HG02642 (cell line): ENCODE data around the gene PTPRJ.

Source experiments
- ATAC-seq: cut with Tn5 transposase; IDR thresholded peaks from one replicate; pipeline ENCODE4 v1.9.1; 2021; ENCODE audit warnings: mild to moderate bottlenecking; ENCODE audit not compliant: unreplicated experiment, poor library complexity

Gene PTPRJ

DNA sequence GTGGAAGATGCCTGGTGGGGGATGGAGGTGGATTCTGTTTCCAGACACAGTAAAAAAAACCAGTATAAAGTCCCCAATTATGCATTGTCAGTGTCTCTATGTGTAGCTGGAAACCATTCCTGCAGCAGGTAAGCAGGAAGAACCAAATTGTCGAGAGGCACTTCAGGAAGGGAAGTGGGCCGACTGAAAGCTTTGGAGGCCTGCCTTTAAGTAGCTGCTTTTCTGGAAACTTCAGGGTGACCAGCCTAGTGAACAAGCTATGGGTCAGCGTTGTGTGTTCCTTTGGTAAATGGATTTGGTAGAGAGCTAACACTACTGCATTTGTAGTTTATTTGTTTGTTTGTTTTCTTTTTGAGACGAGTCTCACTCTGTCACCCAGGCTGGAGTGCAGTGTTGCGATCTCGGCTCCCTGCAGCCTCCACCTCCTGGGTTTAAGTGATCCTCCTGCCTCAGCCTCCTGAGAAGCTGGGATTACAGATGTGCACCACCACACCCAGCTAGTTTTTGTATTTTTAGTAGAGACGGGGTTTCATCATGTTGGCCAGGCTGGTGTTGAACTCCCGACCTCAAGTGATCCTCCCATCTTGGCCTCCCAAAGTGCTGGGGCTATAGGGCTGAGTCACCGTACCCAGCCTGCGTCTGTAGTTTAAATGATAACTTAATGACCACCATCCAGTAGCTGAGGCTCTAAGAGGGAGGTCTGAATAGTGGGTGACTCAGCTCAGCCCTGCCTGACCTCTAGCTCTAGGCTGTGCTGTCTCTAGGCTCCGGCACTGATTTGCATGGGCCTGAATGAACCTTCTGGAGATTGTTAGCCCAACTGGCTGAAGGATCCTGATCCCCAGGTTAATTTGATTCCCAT lies 12.8 kb downstream of the PTPRJ start:
- ATAC-seq: no peak

DNA sequence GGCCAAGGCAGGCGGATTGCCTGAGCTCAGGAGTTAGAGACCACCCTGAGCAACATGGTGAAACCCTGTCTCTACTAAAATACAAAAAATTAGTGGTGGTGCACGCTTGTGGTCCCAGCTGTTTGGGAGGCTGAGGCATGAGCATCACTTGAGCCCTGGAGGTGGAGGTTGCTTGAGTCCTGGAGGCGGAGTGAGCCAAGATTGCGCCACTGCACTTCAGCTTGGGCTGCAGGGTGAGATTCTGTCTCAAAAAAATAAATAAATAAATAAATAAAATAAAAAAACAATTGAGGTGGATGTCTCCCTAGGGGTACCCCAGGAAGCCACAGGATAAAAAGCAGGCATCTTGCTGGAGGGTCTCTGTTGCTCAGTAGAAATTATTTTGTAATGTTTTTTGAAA lies 14.1 kb downstream of the PTPRJ start:
- no peak for ATAC-seq

DNA sequence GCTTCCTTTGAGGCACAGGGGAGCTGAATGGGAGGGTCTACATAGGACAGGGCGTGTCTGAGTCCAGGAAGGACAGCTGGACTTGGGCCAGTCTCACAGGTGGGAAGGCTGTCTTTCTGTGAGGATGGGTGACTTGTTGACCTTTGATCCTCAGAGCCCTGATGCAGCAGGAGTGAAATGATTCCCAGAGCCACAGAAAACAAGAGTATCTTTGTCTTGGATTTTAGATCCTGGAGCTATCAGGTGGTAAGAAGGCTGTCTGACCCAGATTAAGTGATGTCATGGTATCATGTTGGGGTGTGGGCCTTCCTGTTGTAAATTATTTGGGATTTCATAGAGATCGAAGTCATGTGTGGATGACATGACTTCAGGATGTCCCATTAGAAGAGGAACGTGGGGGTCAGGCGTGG lies 15.0 kb downstream of the PTPRJ start:
- no peak for ATAC-seq

DNA sequence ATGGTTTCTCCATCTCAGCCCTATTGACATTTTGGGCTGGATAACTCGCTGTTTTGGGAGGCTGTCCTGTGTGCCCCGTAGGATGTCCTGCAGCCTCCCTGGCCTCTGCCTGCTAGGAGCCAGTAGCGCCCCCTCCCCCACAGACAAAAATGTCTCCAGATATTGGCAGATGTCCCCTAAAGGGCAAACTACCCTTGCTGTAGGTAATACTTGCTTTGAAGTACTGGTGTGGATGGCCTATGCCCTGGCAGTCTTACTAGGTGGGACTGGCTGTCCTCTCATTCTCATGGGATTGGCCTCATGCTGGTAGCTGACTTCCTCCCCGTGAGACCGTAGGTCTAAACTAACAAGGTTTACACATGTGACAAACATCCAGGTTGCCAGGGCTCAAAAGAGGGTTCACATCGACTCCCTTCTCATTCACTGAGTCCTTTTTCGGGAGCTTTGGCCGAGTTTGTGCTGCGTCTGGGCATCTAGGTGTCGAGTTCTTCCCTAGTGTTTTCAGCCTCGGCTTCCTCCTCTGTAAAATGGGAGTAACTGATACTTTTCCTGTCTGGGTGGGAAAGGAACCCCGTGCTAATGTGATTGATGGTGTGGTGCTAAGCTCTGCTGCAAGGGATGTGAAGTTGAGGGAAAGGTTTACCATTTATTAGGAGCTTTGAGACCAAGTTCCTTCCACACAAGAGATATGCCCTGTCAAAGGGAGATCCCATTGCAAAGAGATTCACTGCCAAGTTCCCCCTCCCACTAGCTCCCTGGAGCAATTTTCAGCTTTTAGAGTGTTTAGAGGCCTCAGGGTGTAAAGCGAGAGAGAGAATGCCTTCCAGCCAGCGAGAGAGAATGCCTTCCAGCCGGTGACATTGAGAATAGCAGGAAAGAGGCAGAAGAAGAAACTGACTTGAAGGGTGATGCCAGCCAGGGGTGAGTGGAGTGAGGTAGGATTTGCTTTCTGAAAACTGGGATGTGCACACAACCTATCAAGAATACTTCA lies 17.0 kb downstream of the PTPRJ start:
- ATAC-seq: no peak

- ATAC-seq: no peak
Observed at GRCh38 chr11:47998345-47998732, 18.0 kb downstream of the PTPRJ start.

DNA sequence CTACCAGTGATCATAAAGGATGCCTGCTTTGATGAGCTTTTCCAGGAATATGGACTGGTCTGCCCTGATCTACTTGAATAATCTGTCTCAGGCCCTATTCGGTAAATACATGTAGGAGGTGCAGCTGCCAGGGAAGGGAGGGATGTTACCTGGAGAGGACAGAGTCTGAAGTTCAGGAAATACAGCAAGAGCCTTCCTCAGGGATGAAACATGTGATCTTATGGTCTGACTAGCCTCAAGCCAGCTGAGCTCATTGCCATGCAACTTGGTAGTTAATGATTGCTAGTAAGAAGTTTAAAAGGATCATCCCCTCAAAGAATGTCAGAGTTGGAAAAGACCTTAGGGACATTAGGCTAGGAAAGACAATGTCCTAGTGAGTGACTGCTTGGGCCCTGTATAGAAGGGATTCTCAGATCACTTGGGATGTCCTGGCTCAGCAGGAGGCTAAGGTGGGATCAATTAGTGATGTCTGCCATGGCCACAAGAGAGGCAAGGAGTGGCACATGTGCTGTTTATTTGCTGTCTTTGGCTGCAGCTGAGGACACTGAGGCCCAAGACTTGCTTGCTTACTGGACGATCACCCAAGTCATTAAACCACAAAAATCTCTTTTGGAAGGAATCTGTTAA lies 18.5 kb downstream of the PTPRJ start:
- ATAC-seq: no peak

GRCh38 chr11:48000432-48000831 lies 20.1 kb downstream of the PTPRJ start:
- ATAC-seq: no peak

GRCh38 chr11:48001438-48002021 lies 21.2 kb downstream of the PTPRJ start:
- peak; percentile 61 for ATAC-seq

DNA sequence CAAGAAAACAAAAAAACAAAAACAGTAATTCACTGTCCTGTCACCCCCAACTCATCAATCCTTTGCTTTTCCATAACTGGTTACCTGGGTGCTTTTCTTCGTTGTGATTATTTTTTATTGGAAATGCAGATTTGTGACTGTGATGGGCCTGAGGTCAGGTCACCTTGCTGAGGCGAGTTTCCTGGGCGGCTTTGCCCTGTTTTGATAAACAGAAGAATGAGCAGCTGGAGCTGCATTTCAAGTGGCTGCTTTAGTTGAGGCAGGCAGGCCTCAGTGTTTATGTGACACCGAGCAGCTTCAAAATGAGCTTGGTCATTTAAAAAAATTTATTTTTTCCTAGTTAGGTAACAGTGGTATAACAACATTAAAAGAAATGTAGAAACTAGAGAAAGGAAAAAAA lies 22.2 kb downstream of the PTPRJ start:
- ATAC-seq: no peak

DNA sequence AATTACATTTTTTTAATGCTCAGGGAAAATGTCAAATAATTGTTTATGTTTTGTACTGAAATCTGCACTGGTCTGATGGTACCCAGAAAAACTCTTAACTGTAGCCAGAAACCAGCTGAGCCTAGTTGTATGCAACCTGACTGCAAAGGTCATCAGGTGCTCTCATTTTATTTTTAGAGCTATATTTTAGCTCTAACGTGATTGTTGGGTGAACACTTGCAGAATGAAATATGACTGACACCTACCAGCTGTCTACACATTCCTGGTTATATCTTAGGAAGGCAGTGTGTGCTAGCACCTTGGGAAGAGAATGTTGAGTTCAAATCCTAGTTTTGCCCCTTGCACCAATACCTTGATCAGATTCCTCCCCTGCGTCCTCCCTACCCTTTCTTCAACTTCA lies 23.6 kb downstream of the PTPRJ start:
- no peak for ATAC-seq

- no peak for ATAC-seq
Observed at GRCh38 chr11:48004456-48004855, 24.1 kb downstream of the PTPRJ start.

DNA sequence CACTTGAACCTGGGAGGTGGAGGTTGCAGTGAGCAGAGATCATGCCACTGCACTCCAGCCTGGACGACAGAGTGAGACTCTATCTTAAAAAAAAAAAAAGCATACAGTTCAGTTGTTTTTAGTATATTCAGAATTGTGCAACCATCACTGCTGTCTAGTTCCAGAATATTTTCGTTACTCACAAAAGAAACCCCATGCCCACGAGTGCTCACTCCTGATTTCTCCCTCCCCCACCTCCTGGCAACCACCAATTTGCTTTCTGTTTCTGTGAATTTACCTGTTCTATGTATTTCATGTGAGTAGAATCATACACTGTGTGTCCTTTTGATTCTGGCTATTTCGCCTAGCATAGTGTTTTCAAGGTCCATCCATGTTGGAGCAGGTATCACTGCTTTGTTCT lies 24.8 kb downstream of the PTPRJ start:
- ATAC-seq: no peak

- ATAC-seq: no peak
Observed at GRCh38 chr11:48005831-48006270, 25.5 kb downstream of the PTPRJ start.

GRCh38 chr11:48006301-48006992 lies 26.1 kb downstream of the PTPRJ start:
- ATAC-seq: peak; percentile 62

DNA sequence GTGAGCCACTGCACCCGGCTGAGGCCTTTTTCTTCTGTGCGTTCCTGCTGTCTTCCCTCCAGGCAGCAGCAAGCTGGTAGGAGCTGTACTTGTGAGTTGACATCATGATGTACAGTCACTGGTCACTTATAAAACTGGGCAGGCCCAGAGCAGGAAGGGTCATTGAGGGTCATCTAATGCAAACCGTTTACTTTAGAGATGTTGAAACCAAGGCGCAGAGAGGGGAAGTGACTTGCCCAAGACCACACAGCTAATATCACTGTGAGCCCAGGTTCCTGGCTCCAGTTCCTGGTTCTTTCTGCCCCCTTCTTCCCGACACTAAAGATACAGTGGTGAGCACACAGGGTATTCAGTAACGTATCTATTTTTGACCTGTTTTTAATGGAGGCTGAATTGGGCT lies 27.3 kb downstream of the PTPRJ start:
- no peak for ATAC-seq

DNA sequence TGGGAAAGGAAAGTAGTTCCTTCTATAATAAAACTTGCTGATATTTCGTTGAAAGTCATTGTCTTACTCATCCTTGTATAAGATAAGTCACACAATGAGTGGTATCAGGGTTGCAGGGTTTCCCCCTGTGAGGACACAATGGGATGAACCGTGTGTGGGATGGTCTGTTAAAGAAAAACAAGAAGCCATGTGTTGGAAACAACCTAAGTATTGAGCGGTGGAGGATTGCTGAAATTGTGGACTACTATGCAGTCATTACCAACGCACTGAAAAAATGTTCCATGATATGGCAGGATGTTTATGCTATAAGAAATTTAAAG lies 28.6 kb downstream of the PTPRJ start:
- ATAC-seq: peak; percentile 57

DNA sequence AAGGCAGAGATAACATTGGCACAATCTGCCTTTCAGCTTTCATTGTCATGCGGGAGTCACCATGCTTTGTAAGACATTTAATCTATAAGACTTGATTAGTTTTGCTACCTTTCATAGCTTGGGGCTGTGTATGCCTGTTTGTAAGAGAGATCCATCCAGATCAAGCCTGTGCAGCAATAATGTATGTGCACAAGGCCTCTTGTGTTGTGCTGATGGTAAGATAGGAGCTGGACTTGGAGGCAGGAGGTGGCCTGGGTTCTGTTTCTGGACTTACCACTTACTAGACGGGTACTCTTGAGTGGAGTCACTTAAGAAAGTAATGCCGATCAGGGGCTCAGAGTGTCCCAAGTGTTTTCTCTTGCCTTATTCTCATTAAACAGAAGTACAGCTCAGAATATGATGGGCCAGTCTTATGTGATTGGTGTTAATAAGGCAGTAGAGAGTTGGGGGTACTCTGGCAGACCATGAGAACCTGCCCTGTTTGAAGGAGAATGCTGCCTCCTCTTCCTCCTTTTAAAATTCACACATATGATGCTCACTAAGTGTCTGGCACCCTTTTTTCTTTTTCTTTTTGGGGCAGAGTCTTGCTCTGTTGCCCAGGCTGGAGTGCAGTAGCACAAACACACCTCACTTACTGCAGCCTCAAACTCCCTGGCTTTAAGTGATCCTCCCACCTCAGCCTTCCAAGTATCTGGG lies 30.9 kb downstream of the PTPRJ start:
- no peak for ATAC-seq

- ATAC-seq: no peak
Observed at GRCh38 chr11:48011798-48012391, 31.5 kb downstream of the PTPRJ start.
